OCI-LY1 (cell line): ENCODE results near the gene MEGF8.

Source experiments
- H2AFZ ChIP-seq: fragments of 200-600 bp; sonication (generic), shearing (Covaris generic); 2 replicates; pipeline ENCODE4 v1.6.0; 2014; ENCODE audit warnings: antibody characterized with exemption, mild to moderate bottlenecking, low read length
- H3F3A ChIP-seq: fragments of 200-600 bp; sonication (generic), shearing (Covaris generic); 2 replicates; pipeline ENCODE4 v1.6.0; 2014; ENCODE audit warnings: mild to moderate bottlenecking, antibody characterized with exemption, low read length, moderate library complexity; ENCODE audit not compliant: insufficient read depth
- H3K27ac ChIP-seq: fragments of 200-600 bp; sonication (generic); 2 replicates; pipeline ENCODE4 v1.5.1; 2014; ENCODE audit warnings: low read length, mixed run types, mild to moderate bottlenecking, low read depth; ENCODE audit not compliant: poor library complexity, severe bottlenecking
- H3K27me3 ChIP-seq: fragments of 200-600 bp; sonication (generic); 2 replicates; pipeline ENCODE4 v1.6.0; 2014; ENCODE audit warnings: antibody characterized with exemption, mild to moderate bottlenecking, low read length, moderate library complexity; ENCODE audit not compliant: insufficient read depth
- H3K36me3 ChIP-seq: fragments of 200-600 bp; sonication (generic); 2 replicates; pipeline ENCODE4 v1.6.1; 2014; ENCODE audit warnings: mild to moderate bottlenecking, antibody characterized with exemption, low read length, moderate library complexity, mixed read lengths; ENCODE audit not compliant: insufficient read depth
- H3K4me1 ChIP-seq: fragments of 200-600 bp; sonication (generic); 2 replicates; pipeline ENCODE4 v1.5.1; 2014; ENCODE audit warnings: mild to moderate bottlenecking, low read length, moderate library complexity; ENCODE audit not compliant: insufficient read depth, severe bottlenecking
- H3K4me2 ChIP-seq: fragments of 200-600 bp; sonication (generic), shearing (Covaris generic); 2 replicates; pipeline ENCODE4 v1.6.1; 2014; ENCODE audit warnings: low read length
- H3K4me3 ChIP-seq: fragments of 200-600 bp; sonication (generic); 2 replicates; pipeline ENCODE4 v1.5.1; 2014; ENCODE audit warnings: low read length, low read depth, mild to moderate bottlenecking, mixed read lengths; ENCODE audit not compliant: poor library complexity, severe bottlenecking
- H3K79me2 ChIP-seq: fragments of 200-600 bp; shearing (Covaris generic); 2 replicates; pipeline ENCODE4 v1.6.1; 2016; ENCODE audit warnings: mixed run types, low read length, mixed read lengths; ENCODE audit not compliant: insufficient read depth
- H3K9ac ChIP-seq: fragments of 200-600 bp; sonication (generic), shearing (Covaris generic); 2 replicates; pipeline ENCODE4 v1.6.1; 2014; ENCODE audit warnings: mild to moderate bottlenecking, low read length, mixed read lengths
- H3K9me2 ChIP-seq: fragments of 200-600 bp; sonication (generic), shearing (Covaris generic); 2 replicates; pipeline ENCODE4 v1.6.1; 2014; ENCODE audit warnings: low read depth, mild to moderate bottlenecking, low read length, mixed read lengths
- H3K9me3 ChIP-seq: fragments of 200-600 bp; shearing (Covaris generic); 2 replicates; pipeline ENCODE4 v1.6.1; 2014; ENCODE audit warnings: low read length, mixed read lengths
- H4K20me1 ChIP-seq: fragments of 200-600 bp; sonication (generic), shearing (Covaris generic); 2 replicates; pipeline ENCODE4 v1.6.0; 2016; ENCODE audit warnings: mild to moderate bottlenecking, low read length; ENCODE audit not compliant: insufficient read depth
- CTCF ChIP-seq: fragments of 200-600 bp; sonication (generic), shearing (Covaris generic); IDR thresholded peaks from 2 replicates; pipeline ENCODE4 v1.5.1; 2017; ENCODE audit warnings: mild to moderate bottlenecking, antibody characterized with exemption, low read length, moderate library complexity, mixed read lengths
- EZH2 ChIP-seq: fragments of 200-600 bp; sonication (generic), shearing (Covaris generic); IDR thresholded peaks from 2 replicates; pipeline ENCODE4 v1.8.0; 2017; ENCODE audit warnings: borderline replicate concordance, mixed run types, mild to moderate bottlenecking, antibody characterized with exemption, low read length, moderate library complexity, mixed read lengths

MEGF8 gene

DNA sequence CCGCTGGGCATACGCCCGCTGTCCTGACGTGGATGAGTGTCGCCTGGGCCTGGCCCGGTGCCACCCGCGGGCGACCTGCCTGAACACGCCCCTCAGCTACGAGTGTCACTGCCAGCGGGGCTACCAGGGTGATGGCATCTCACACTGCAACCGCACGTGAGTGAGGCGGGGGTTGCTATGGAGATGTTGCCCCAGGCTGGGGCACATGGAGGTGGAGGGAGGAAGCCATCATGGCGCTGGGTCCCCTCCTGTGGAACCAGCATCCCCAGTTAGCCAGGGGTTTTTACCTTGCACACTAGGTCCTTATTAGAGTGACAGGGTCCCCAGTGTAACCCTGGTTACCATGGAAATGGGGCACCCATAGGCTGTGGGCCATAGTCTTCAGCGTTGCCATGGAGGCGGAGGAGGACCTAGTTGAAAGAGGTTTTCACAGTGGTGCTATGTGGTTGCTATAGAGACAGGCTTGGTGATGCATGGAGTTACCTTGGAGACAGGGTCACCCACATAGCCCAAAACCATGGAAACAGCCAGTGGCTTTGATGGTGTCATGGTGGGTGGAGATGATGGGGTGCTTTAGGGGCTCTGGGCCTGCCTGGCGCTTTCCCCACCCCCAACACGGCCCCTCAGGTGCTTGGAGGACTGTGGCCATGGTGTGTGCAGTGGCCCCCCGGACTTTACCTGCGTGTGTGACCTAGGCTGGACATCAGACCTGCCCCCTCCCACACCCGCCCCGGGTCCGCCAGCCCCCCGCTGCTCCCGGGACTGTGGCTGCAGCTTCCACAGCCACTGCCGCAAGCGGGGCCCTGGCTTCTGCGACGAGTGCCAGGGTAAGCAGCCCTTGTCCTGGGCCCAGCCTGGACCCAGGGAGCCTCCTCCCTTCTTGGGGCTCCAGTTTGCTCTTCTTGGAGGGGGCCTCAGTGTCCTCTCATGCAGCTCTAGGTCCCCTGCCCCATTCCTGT, 27.1 kb downstream of the MEGF8 start:
- H3K9me3 ChIP-seq: no peaks in the 10 kb centered on the region
- no peaks in the 10 kb centered on the region for H4K20me1 ChIP-seq
- H3K4me2 ChIP-seq: no peak overlapping the region
- peaks cover 6% of the 10 kb centered on the region for H3K4me1 ChIP-seq
- no peak overlapping the region for H3K9ac ChIP-seq
- TF ChIP-seq CTCF: no peak
- no peak for TF ChIP-seq EZH2
- no peak overlapping the region for H3K27ac ChIP-seq
- H3K79me2 ChIP-seq: no peaks in the 10 kb centered on the region
- no peaks in the 10 kb centered on the region for H3K36me3 ChIP-seq
- H3K27me3 ChIP-seq: no peaks in the 10 kb centered on the region
- no peak overlapping the region for H3K4me3 ChIP-seq
- no peak overlapping the region for H2AFZ ChIP-seq
- H3F3A ChIP-seq: no peaks in the 10 kb centered on the region
- H3K9me2 ChIP-seq: no peaks in the 10 kb centered on the region

GRCh38 chr19:42353341-42354015, 28.0 kb downstream of the MEGF8 start:
- Histone ChIP-seq H2AFZ (no peak overlapping the region), H3K9ac (no peak overlapping the region), H3K4me2 (no peak overlapping the region), H3K27me3 (no peaks in the 10 kb centered on the region), H4K20me1 (no peaks in the 10 kb centered on the region), H3K27ac (no peak overlapping the region), H3K4me3 (no peak overlapping the region), H3K36me3 (no peaks in the 10 kb centered on the region), H3K4me1 (peaks cover 6% of the 10 kb centered on the region), H3K9me3 (no peaks in the 10 kb centered on the region), H3K79me2 (no peaks in the 10 kb centered on the region), H3F3A (no peaks in the 10 kb centered on the region), H3K9me2 (no peaks in the 10 kb centered on the region)
- TF ChIP-seq EZH2: no peak
- TF ChIP-seq CTCF: no peak

- H4K20me1 ChIP-seq: no peaks in the 10 kb centered on the region
- H3K4me3 ChIP-seq: no peak overlapping the region
- H3K27me3 ChIP-seq: no peaks in the 10 kb centered on the region
- TF ChIP-seq EZH2 (no peak), CTCF (no peak)
- no peaks in the 10 kb centered on the region for H3F3A ChIP-seq
- no peaks in the 10 kb centered on the region for H3K36me3 ChIP-seq
- H2AFZ ChIP-seq: no peak overlapping the region
- H3K9ac ChIP-seq: no peak overlapping the region
- H3K9me2 ChIP-seq: no peaks in the 10 kb centered on the region
- H3K9me3 ChIP-seq: no peaks in the 10 kb centered on the region
- no peak overlapping the region for H3K27ac ChIP-seq
- H3K4me1 ChIP-seq: peaks cover 6% of the 10 kb centered on the region
- no peaks in the 10 kb centered on the region for H3K79me2 ChIP-seq
- no peak overlapping the region for H3K4me2 ChIP-seq
Observed at GRCh38 chr19:42355896-42356295, 30.5 kb downstream of the MEGF8 start.
